Stimulated activated CD8-positive, alpha-beta memory T cell treated with anti-CD3 and anti-CD28 coated beads, Interleukin-12 subunit alpha, Interleukin-12 subunit beta, amount 100 ng/mL, for 24 hours (primary cell): ENCODE measurements around the gene TMEM17.

Source experiments
- DNase-seq: peaks from one replicate; pipeline ENCODE4 v3.0.0-alpha.2; 2020; ENCODE audit errors: extremely low read depth

Gene TMEM17

DNA sequence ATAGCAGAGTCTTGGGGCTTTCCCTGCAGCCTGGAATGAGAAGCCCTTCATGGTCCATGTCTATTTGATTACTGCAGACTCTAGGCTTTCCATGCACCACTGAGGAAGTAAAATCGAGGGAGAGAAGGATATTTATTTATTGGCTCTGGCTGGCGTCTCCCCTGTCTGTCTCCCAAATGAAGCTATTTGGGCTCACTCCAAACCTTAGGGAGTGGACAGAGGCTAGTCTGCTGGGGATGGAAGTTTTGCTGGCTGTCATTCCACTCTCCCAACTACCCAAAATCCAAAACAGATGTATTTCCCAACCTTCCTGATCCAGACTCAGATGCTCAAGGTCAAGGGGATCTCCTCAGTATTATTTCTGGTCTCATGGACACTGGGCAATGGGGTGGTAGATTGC is 33.7 kb downstream of the TMEM17 start:
- no peak for DNase-seq

DNA sequence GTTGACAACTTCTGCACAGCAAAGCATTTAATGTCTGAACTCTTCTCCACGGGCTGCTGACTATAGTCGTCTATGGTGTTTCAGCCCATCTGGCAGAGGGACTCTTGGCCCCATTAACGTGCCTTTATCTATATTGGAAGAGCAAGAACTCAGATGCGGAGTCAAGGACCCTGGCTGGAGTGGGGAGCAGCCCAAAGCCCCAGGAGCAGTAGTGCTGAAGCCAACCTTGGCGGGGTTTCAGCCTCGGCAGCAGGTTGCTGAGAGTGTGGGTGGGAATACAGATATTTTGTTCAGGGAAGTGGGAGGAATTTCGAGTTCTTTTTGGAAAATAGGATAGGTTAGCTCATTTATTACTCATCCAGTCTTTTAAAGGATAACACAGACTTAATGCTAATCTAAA is 34.2 kb downstream of the TMEM17 start:
- DNase-seq: no peak

DNA sequence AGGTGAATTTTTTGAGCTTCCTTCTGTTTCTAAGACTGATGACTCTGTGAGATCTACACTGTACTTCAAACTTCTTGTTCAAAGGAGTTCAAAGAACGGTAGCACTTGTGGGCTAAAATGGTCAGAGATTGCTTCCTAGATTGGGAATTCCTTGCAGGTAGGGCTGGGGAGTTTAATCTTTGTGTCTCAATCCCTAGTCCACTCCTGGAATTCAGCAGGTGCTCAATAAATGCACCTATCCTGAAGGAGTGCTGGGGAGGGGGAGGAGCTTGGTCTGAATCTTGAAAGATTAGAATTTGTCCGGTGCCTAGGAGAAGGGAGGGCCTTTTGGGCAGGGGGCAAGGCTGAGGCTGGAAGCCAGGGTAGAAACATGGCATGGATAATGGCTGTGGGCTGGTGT is 34.6 kb downstream of the TMEM17 start:
- no peak for DNase-seq

DNA sequence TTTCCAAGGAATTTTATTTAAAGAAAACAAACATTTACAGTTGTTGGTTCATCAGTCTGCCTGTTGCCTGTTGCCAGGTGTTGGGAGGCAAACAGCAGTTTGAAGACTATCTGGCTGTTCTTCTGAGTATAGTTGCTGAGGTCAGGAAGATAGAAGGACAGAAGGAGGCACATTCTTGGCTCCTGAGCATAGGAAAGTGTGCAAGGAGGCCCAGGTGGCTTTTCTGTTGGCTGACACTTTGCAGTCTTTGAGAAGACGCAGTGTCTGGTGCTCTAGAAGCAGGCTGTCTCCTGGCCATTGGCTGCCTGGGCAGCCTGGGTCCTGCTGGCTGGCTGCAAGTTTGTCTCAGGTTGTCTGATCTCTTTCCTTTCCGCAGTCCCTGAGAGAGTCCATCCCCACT is 36.4 kb downstream of the TMEM17 start:
- no peak for DNase-seq

DNA sequence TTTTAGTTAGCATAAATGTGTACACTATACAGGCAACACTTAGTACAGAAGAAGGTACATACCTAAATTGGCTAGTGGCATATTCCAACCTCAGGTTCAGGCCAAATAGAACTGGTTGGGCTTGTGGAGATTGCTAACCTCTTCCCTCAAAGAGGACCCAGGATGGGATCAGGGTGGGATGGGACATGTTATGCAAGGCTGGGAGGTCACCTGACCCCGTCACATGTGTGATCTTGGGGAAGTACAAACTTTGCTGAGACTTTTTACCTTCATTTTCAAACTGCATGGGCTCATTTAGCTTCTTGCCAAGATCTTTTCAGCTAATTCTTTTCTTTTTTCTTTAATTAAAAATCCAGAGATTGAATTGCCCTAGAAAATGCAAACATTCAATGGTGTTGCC is 36.9 kb downstream of the TMEM17 start:
- no peak for DNase-seq

DNA sequence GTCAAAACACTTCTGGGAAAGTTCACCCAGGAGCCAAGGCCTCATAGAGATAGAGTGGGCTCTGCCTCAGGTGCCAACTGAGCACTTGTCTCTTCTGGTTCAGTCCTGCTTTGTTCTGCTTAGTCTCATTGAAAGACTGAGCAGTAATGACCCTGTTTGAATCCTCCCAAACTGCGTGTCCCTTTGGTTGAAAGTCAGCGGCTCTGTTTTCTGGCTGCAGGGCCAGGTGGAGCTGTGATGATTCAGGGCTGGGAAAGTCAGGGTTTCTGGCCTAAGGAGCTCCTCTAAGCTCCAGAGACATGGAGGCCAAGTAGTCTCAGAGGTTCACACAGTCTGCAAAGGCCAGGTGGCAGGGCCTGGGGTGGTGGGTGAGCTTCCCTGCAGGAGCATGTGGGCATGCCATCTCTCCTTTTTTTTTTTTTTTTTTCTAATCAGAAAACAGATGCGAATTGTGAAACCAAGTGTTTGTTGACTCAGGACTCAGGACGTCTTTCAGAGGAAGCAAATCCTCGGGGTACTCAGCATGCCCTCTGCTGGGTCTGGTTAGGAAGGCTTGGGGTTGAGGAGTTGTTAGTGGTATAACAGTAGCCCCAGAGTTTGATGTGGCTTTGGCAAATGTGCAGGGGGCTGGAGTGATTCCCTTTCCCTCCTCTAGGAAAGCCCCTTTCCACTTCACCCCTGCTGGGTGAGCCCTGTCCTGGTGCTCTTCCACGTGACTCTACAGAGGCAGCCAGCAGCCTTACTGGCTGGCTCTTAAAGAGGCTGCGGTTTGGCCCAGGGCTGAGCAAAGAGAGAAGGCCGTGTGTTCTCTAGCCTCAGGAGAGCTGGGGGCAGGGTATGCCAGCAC is 38.3 kb downstream of the TMEM17 start:
- no peak for DNase-seq

DNA sequence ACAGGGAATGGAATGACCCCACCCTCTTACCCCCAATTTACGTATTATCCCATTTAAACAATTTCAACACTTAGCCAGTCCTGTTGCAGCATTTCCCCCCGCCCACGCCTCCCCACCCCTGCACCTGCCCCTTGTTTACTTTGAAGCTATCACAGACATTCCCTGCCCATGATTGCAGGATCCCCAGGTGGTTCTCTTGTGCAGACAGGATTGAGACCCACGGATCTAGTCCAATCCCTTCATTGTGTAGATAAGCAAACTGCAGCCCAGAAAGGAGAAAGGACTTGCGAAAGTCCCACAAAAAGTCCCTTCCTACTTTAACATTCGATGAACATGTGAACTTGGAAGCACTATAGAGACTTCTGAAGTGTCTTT is 38.9 kb downstream of the TMEM17 start:
- DNase-seq: no peak

DNA sequence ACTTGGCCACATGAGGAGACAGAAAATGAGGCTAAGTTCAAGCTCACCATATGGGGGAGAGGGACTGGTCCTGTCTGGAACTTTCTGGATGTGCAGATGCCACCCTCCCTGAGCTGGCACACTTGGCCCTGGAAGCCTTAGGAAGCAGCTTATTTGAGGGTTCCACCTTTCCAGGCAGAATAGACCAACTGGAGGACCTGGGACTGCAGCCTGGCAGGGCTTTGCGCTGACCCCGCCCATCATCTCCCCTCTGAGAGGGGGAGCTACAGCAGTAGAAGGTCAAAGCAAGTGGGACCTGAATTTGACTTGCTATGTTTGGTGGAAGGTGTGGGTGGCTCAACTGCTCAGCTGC is 39.5 kb downstream of the TMEM17 start:
- no peak for DNase-seq

DNA sequence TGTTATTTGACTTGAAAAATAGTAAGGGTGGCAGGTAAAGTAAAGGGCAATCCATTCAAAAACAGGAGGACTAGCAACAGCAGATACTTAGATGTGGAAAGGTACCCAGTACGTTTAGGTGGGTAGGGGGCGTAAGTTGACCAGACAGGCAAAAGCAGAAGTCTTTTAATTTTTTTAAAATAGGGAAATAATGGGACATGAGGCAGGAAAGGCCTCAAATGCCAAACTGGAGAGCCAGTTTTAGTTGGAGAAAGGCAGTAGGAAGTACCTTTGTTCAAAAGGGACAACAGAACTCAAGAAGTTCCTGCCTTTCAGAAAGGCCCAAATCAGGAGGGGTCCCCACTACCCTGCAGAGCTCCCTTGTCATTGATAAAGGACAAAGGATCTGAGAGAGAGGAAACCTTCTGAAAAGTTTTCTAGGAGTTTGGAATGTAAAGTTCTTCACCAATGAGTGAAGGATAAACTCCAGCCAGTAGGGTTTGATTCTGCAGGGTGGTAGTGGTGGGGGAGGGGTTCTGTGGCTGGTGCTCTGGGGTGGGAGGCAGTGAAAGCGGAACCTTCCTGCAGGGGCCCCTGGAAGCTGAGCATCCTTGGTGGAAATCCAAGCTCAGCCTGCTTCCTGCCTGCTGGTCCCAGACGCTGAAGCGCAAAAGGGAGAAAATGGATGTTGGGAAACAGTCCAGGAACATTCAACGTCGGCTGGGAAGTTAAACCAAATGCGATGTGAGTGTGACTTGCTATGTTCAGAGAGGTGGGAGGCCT is 40.1 kb downstream of the TMEM17 start:
- DNase-seq: no peak

DNA sequence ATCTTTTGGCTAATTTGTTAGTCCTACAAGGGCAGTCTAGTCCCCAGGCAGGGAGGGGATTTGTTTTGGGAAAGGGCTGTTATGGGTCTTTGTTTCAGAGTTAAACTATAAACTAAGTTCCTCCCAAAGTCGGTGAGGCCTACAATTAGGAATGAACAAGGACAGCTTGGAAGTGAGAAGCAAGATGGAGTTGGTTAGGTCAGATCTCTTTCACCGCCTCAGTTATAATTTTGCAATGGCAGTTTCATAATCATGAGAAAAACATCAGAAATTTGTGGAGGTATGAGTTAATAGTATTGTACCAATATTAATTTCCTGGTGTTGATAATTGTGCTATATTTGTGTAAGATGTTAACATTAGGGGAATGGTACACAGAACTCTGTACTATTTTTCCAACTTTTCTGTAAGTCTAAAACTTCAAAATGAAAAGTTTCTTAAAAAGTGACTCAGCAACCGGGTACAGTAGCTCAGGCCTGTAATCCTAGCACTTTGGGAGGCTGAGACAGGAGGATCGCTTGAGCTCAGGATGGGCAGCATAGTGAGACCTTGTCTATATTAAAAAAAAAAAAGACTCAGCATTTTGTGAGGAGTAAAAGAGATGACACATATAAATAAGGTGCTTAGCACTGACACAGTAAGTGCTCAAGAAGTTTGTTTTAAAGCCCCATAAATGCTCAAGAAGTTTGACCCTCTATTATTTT is 40.8 kb downstream of the TMEM17 start:
- no peak for DNase-seq

DNA sequence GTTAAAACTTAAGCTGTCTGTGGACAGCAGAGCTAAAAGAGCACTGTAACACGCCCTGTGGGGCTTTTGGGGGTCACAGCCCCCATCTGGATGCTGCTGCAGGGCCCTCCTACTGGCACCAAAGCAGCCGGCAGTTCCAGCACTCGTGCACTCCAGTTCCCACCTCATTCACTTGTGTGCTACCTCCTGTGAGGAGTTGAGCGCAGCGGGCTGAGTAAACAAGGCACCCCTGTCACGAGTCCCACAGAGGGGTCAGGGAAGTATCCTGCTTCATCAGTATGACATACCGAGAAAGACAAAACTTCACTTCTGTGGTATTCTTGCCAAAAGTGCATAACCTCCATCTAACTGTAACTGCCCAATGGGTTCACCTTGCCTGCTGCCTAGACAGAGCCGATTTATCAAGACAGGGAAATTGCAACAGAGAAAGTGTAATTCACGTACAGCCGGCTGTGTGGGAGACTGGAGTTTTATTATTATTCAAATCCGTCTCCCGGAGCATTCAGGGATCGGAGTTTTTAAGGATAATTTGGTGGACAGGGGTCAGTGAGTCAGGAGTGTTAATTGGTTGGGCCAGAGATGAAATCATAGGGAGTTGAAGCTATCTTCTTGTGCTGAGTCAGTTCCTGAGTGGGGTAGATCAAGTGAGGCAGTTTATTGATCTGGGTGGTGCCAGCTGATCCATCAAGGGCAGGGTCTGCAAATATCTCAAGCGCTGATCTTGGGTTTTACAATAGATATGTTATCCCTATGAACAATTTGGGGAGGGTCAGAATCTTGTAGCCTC is 41.6 kb downstream of the TMEM17 start:
- DNase-seq: no peak

DNA sequence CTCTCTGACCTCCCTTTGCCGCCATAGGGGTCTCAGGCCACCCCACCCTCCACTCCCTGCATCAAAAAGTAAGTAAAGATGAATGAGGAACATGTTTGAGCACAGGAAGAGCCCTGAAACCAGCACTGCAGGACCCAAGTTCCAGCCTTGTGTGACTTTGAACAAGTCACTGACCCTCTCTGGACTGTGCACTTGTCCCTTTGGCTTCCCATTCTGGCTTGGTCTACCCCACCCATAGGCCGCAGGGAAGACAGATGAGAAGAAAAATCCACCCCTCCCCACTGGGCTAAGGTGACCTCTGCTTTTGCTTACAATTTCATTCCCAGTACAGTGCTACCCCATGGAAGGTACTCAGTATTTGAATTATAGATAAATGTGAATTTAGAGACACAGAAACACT is 43.8 kb downstream of the TMEM17 start:
- no peak for DNase-seq

DNA sequence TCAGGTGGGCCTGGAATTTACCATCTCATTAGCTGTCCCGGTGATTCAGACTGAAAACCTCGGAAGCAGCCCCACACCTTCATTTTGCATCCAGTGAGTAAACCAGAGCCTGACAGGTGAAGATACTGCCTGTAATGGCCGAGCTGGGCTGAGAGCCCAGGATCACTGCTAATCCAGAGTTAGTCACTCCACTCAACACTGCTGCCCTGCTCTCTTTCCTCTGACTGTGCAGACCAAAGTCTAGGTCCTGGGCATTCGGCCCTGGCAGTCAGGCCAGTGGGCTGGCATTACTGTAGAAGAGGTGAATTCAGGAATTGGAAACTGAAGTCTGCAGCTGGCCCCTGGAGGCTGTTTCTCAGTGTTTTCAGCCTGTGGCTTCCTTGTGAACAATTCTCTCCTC is 44.3 kb downstream of the TMEM17 start:
- DNase-seq: no peak

DNA sequence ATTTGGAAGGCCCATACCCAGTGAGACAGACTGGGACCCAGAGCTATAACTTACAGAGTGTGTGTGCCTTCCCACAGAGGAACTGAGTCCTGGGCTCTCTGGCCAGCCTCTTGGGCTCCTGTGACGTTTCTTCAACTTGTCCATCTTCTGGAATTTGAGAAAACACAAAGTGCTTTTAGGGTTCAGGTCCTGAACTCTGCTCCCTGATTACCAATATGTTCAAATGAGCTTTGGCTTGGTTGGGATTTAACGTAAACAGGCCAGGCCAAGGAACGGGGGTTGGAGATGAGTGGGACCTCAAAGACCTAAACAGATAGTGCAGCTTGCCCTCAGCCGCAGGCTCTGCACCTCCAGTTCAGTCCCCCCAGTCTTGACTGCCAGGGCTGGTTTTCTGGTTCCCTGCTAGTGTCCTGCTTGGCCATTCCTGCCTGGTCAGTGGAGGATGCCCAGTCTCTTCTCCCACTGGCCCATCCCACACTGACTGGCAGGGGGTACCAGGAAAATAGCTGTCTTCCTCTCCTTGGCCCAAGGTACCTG is 44.9 kb downstream of the TMEM17 start:
- DNase-seq: no peak

DNA sequence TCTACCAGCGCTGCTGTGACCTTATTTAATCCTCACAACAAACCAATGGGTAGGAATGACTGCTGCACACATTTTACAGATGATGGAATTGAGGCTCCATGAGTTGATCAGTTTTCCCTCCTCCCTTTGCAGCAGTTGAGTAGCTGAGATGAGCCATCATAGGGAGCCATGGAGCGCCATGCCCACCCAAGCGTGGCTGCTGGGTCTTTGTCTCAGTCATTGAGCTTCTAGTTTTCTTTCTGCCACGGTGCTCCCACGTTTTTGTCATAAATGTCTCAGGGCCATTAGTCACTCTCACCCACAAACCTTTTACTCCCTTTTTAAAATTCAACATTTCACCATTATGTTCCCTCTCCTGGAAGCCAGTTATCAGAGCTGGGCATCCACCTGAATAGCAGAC is 45.8 kb downstream of the TMEM17 start:
- DNase-seq: no peak

DNA sequence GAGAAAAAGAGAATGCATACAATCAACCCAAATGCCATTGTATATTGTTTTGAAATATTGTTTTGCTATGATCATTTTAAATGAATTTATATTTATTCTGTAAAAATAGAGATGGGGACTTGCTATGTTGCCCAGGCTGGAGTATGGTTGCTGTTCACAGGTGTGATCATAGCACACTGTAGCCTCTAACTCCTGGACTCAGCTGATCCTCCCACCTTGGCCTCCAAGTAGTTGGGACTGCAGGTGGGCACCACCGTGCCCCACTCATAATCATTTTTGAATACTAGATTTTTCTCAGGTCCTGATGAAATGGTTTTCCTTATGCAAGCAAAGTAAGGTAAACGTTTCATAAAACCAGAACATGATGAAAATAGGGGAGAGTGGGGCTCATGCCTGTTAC is 46.3 kb downstream of the TMEM17 start:
- DNase-seq: no peak

DNA sequence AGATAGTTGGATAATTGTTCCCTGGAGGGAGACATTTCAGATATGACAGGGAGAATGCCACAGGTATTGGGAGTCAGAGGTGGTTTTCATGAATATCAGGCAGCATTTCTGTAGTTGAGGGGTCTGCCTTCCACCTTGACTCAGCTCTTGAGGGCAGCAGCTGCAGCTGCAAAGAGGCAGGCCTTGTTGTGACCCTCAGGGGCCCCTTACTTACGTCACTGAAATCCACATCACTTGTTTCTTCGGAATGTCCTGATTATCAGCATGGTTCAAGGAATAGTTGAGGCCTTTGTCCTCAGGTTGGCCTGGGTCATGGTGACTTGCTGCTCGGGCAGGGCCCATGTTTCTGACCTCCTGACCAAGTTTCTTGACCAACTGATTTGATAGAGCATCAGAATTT is 46.9 kb downstream of the TMEM17 start:
- no peak for DNase-seq

DNA sequence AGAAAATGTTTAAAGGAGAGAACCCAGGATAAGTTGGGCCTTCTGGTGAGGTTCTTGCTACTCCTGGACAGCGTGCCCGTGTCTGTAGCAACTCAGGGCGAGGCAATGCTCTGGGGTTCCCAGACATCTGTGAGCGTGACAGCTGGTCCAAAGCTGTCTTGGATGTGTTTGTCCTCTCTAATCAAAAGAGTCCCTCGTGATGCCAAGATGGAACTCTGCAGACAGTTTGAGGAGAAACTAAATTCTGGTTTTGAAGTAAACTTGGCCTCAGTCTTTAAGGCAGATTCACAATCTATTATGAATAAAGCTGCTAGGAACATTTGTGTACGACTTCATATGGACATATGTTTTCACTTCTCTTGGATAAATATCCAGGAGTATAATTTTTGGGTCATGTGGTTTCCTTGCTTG is 47.3 kb downstream of the TMEM17 start:
- no peak for DNase-seq

DNA sequence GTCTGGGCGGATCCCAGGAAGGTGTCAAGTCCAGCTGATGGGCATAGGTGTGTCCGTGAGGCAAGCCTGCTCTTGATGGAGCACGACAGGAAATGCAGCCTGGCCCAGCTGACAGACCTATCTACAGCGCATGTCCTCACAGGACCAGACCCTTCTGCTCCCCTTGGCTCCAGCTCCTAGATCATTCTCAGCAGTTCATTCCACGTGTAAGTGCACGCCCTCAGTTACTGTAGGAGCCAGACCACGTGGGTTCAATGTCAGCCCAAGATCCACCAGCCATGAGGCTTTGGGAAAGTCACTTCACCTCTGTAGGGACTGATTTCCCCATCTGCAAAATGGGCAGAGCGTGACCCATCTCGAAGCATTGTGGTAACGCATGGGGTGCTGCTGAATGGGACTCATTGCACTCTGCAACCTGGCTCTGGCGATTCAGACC is 47.8 kb downstream of the TMEM17 start:
- no peak for DNase-seq

DNA sequence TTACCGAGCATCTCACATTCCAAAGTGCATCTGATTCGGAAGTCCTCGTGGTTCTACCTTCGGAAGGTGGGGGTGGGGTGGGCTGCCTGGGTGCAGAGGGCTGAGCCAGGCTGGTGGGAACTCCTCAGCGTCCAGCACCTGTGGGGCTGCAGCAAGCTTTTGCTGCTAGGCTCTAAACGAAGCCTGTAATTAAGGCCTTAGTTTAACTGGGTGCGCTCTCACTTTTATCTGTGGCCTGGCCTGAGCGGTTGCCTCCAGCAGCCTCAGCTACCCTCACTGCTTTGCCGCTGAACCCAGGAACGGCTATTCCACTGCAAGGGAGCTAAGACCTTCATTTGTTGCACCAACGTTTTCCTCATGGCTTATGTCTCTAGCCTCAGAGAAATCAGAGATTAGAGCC is 48.4 kb downstream of the TMEM17 start:
- no peak for DNase-seq

DNA sequence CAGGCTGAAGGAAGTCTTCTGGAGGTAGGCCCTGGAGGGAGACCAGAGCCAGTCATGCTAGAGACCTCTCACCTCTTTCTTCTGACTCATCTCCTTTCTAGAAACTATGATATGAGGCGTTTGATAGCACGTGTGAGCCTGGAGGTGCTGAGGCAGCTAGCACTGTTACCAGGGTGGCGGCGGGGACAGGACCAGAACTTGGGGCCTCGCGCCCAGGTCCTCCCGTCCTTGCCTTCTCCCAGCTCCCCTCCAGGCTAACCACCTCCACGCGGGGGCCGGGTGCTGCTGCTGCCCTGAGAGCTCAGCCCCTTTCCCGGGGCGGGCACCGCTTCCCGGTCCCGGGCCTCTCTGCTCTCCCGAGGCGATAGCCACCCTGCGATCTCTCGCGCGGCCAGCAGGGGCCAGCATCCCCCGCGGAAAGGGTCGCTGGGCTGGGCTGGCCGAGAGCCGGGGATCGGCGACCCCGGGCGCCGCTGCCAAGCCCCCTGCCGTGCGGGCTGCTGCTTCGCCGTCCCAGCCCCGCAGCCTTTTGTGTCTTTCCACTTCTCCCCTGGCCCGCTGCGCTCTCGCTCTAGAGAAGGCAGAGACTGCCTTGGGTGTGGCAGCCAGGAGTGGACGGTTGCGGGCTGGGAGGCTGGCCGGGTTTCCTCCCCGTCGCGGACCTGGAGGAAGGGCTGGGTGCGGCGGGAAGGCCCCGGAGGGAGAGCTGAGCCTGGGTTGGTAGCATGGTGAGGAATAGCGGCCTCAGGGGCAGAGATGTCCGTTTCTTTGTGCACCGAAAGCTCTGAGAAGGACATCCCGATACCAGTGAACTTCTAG is 49.1 kb downstream of the TMEM17 start:
- DNase-seq: no peak
